Umbilical cord (tissue), 2 donors: Measurements from ENCODE around the gene IFI27. TPM values are rescaled to one million over a fixed set of nuclear protein-coding genes. Genes with fewer than 3 reads are reported as not detected.
"Not testable (repeated sequence)": the region's sequence is repeated elsewhere in the genome, so short reads cannot be mapped to it uniquely, and the experiment has no call there.

Source experiments
- DNase-seq: peaks from one replicate; pipeline ENCODE4 v3.0.0-alpha.2; 2015; ENCODE audit warnings: low spot score
- total RNA-seq: library from RNA; depleted of rRNA; stranded (reverse); fragments of >200 nt; gene quantifications from one replicate; pipeline ENCODE4 v1.2.3, GENCODE V29; 2014; ENCODE audit warnings: low replicate concordance; ENCODE audit not compliant: insufficient read depth

Gene IFI27
- total RNA-seq, 1 donor from 2014 or later: 40.7 TPM

GRCh38 chr14:94152676-94153075 is 42.1 kb downstream of the IFI27 start:
- no peak for DNase-seq

GRCh38 chr14:94153750-94154342 is 43.3 kb downstream of the IFI27 start:
- no peak for DNase-seq

- DNase-seq: not testable (repeated sequence)
These were observed 45.6 kb downstream of the IFI27 start for GRCh38 chr14:94156143-94156542.

- DNase-seq: no peak
These were observed 46.7 kb downstream of the IFI27 start for GRCh38 chr14:94157197-94157596.

- DNase-seq: no peak
These were observed 47.8 kb downstream of the IFI27 start for GRCh38 chr14:94158239-94158883.

- no peak for DNase-seq
These were observed 50.5 kb downstream of the IFI27 start for GRCh38 chr14:94161058-94161457.

- peak; percentile 31 for DNase-seq
These were observed 51.4 kb downstream of the IFI27 start for GRCh38 chr14:94161981-94162380.

- no peak for DNase-seq
These were observed 51.9 kb downstream of the IFI27 start for GRCh38 chr14:94162466-94162865.

GRCh38 chr14:94163796-94164195 is 53.3 kb downstream of the IFI27 start:
- no peak for DNase-seq

GRCh38 chr14:94164685-94165431 is 54.3 kb downstream of the IFI27 start:
- no peak for DNase-seq

GRCh38 chr14:94165744-94166143 is 55.2 kb downstream of the IFI27 start:
- no peak for DNase-seq

Other genes with a start within 250 kb of the IFI27 start
- gene FAM181A, start 183.4 kb upstream of the IFI27 start, total RNA-seq: not detected
- gene ASB2, start 134.2 kb upstream of the IFI27 start, total RNA-seq: 35.4 TPM
- not detected for gene CCDC197, start 113.4 kb upstream of the IFI27 start, total RNA-seq
- 1.9 TPM for gene OTUB2, start 84.4 kb upstream of the IFI27 start, total RNA-seq
- gene DDX24, start 29.5 kb upstream of the IFI27 start, total RNA-seq: 82.1 TPM
- 1.2 TPM for gene IFI27L1, start 29.4 kb upstream of the IFI27 start, total RNA-seq
- gene IFI27L2, start 18.9 kb downstream of the IFI27 start, total RNA-seq: 68.9 TPM
- gene PPP4R4, start 63.6 kb downstream of the IFI27 start, total RNA-seq: 0.72 TPM
- 1.2 TPM for gene SERPINA10, start 182.5 kb downstream of the IFI27 start, total RNA-seq
- gene SERPINA6, start 212.6 kb downstream of the IFI27 start, total RNA-seq: 2.4 TPM